Mesendoderm (in vitro differentiated cells): Measurements from ENCODE around the gene MVB12B.
A peak's percentile ranks its signal among the peaks of the same experiment; 100 is the strongest.

Experiments
- DNase-seq: peaks from one replicate; pipeline ENCODE4 v3.0.0; 2013
- H2AK5ac ChIP-seq: 2 replicates; pipeline ENCODE4 v1.6.1; 2013; ENCODE audit warnings: low read length, inconsistent platforms
- H2BK120ac ChIP-seq: 2 replicates; pipeline ENCODE4 v1.6.1; 2013; ENCODE audit warnings: low read depth, mild to moderate bottlenecking, low read length, moderate library complexity, mixed read lengths
- H2BK15ac ChIP-seq: replicated peaks from 2 replicates; pipeline ENCODE4 v1.6.1; 2013; ENCODE audit warnings: low read depth, mild to moderate bottlenecking, moderate library complexity
- H2BK5ac ChIP-seq: 2 replicates; pipeline ENCODE4 v1.6.1; 2013; ENCODE audit warnings: low read length, inconsistent platforms
- H3K18ac ChIP-seq: 2 replicates; pipeline ENCODE4 v1.6.1; 2013; ENCODE audit warnings: mild to moderate bottlenecking, low read length, mixed read lengths
- H3K23ac ChIP-seq: one replicate; pipeline ENCODE4 v1.6.1; 2013; ENCODE audit warnings: low read length
- H3K27ac ChIP-seq: 2 replicates; pipeline ENCODE4 v1.5.1; 2013; ENCODE audit warnings: low read depth, mild to moderate bottlenecking, inconsistent platforms, low read length, moderate library complexity
- H3K27me3 ChIP-seq: 2 replicates; pipeline ENCODE4 v1.6.1; 2013; ENCODE audit warnings: low read length, control low read depth, mild to moderate bottlenecking, inconsistent platforms; ENCODE audit not compliant: insufficient read depth, poor library complexity
- H3K36me3 ChIP-seq: 2 replicates; pipeline ENCODE4 v1.6.1; 2013; ENCODE audit warnings: low read length, inconsistent platforms; ENCODE audit not compliant: control insufficient read depth, insufficient read depth
- H3K4ac ChIP-seq: one replicate; pipeline ENCODE4 v1.6.1; 2013; ENCODE audit warnings: low read depth, mild to moderate bottlenecking, low read length, moderate library complexity
- H3K4me1 ChIP-seq: 2 replicates; pipeline ENCODE4 v1.6.1; 2013; ENCODE audit warnings: low read depth, low read length, inconsistent platforms; ENCODE audit not compliant: control insufficient read depth
- H3K4me2 ChIP-seq: 2 replicates; pipeline ENCODE4 v1.6.1; 2013; ENCODE audit warnings: low read length
- H3K4me3 ChIP-seq: 2 replicates; pipeline ENCODE4 v1.5.1; 2013; ENCODE audit warnings: mild to moderate bottlenecking, low read length
- H3K56ac ChIP-seq: one replicate; pipeline ENCODE4 v1.6.1; 2013; ENCODE audit warnings: low read length
- H3K79me1 ChIP-seq: 2 replicates; pipeline ENCODE4 v1.6.1; 2013; ENCODE audit warnings: low read length, inconsistent platforms
- H3K79me2 ChIP-seq: 2 replicates; pipeline ENCODE4 v1.6.1; 2013; ENCODE audit warnings: mild to moderate bottlenecking, low read length; ENCODE audit not compliant: control insufficient read depth, insufficient read depth
- H3K9ac ChIP-seq: 2 replicates; pipeline ENCODE4 v1.6.1; 2013; ENCODE audit warnings: low read length, inconsistent platforms
- H4K5ac ChIP-seq: one replicate; pipeline ENCODE4 v1.6.1; 2013; ENCODE audit warnings: low read length
- H4K8ac ChIP-seq: one replicate; pipeline ENCODE4 v1.6.1; 2013; ENCODE audit warnings: low read depth, mild to moderate bottlenecking, control low read depth, low read length, moderate library complexity
- WGBS: extraction: QIAGEN DNeasy Blood & Tissue Kit; methylation state at CpG from one replicate; pipeline ENCODE4 v1.1.7; 2013; ENCODE audit warnings: low lambda C conversion rate, missing lambda C conversion rate; ENCODE audit not compliant: insufficient coverage; ENCODE audit errors: extremely low coverage; 5-methylcytosine and 5-hydroxymethylcytosine counted together

Gene MVB12B

GRCh38 chr9:126526218-126527108 lies 199.8 kb downstream of the MVB12B start:
- Histone ChIP-seq H3K27me3 (no peaks in the 10 kb centered on the region), H3K4ac (no peak overlapping the region), H3K27ac (no peak overlapping the region), H3K36me3 (no peaks in the 10 kb centered on the region), H3K4me2 (no peak overlapping the region), H3K79me1 (no peaks in the 10 kb centered on the region), H3K4me3 (no peak overlapping the region), H3K18ac (no peak overlapping the region), H3K9ac (no peak overlapping the region), H3K79me2 (no peaks in the 10 kb centered on the region), H2AK5ac (no peak overlapping the region), H3K56ac (no peak overlapping the region), H4K5ac (no peak overlapping the region), H3K4me1 (no peaks in the 10 kb centered on the region), H4K8ac (no peak overlapping the region), H2BK15ac (no peak overlapping the region), H2BK120ac (no peak overlapping the region), H2BK5ac (no peak overlapping the region), H3K23ac (peak overlapping the region; percentile 29)
- no CpG with 5 or more reads among the region's 19 CpGs for WGBS
- DNase-seq, result no peak

GRCh38 chr9:126527109-126527825 lies 200.6 kb downstream of the MVB12B start:
- H3K36me3 ChIP-seq, result no peaks in the 10 kb centered on the region
- H3K4me2 ChIP-seq, result no peak overlapping the region
- no CpG with 5 or more reads among the region's 20 CpGs for WGBS
- no peak overlapping the region for H3K4me3 ChIP-seq
- no peak overlapping the region for H2BK5ac ChIP-seq
- H3K18ac ChIP-seq, result peak overlapping the region; percentile 11
- peak overlapping the region; percentile 29 for H3K23ac ChIP-seq
- H3K4me1 ChIP-seq, result no peaks in the 10 kb centered on the region
- no peak overlapping the region for H3K27ac ChIP-seq
- H3K9ac ChIP-seq, result no peak overlapping the region
- no peak overlapping the region for H2BK15ac ChIP-seq
- no peaks in the 10 kb centered on the region for H3K79me2 ChIP-seq
- H3K79me1 ChIP-seq, result no peaks in the 10 kb centered on the region
- H2BK120ac ChIP-seq, result no peak overlapping the region
- H4K8ac ChIP-seq, result no peak overlapping the region
- H3K56ac ChIP-seq, result no peak overlapping the region
- DNase-seq, result no peak
- H4K5ac ChIP-seq, result no peak overlapping the region
- no peak overlapping the region for H2AK5ac ChIP-seq
- no peaks in the 10 kb centered on the region for H3K27me3 ChIP-seq
- H3K4ac ChIP-seq, result no peak overlapping the region

GRCh38 chr9:126528111-126528510 lies 201.5 kb downstream of the MVB12B start:
- peak; percentile 80 for DNase-seq
- Histone ChIP-seq H4K8ac (no peak overlapping the region), H2AK5ac (no peak overlapping the region), H2BK120ac (no peak overlapping the region), H3K18ac (peak overlapping the region; percentile 19), H2BK5ac (no peak overlapping the region), H3K79me2 (no peaks in the 10 kb centered on the region), H3K23ac (no peak overlapping the region), H2BK15ac (no peak overlapping the region), H3K4me3 (no peak overlapping the region), H3K9ac (no peak overlapping the region), H4K5ac (no peak overlapping the region), H3K4ac (no peak overlapping the region), H3K27ac (peak overlapping the region; percentile 25), H3K4me2 (no peak overlapping the region), H3K36me3 (no peaks in the 10 kb centered on the region), H3K79me1 (no peaks in the 10 kb centered on the region), H3K4me1 (no peaks in the 10 kb centered on the region), H3K27me3 (no peaks in the 10 kb centered on the region), H3K56ac (peak overlapping the region; percentile 3)
- no CpG with 5 or more reads among the region's 14 CpGs for WGBS

- H3K4me2 ChIP-seq, result no peak overlapping the region
- no peak for DNase-seq
- no peaks in the 10 kb centered on the region for H3K36me3 ChIP-seq
- no peak overlapping the region for H3K9ac ChIP-seq
- H2BK15ac ChIP-seq, result no peak overlapping the region
- H4K8ac ChIP-seq, result no peak overlapping the region
- no peaks in the 10 kb centered on the region for H3K27me3 ChIP-seq
- no peak overlapping the region for H2BK5ac ChIP-seq
- H2AK5ac ChIP-seq, result no peak overlapping the region
- no peak overlapping the region for H3K4me3 ChIP-seq
- H3K79me2 ChIP-seq, result no peaks in the 10 kb centered on the region
- no peak overlapping the region for H4K5ac ChIP-seq
- no peak overlapping the region for H3K56ac ChIP-seq
- H3K23ac ChIP-seq, result no peak overlapping the region
- WGBS, result no CpG with 5 or more reads among the region's 10 CpGs
- no peak overlapping the region for H2BK120ac ChIP-seq
- no peak overlapping the region for H3K27ac ChIP-seq
- no peaks in the 10 kb centered on the region for H3K4me1 ChIP-seq
- no peaks in the 10 kb centered on the region for H3K79me1 ChIP-seq
- H3K4ac ChIP-seq, result no peak overlapping the region
- no peak overlapping the region for H3K18ac ChIP-seq
These were observed 202.3 kb downstream of the MVB12B start for GRCh38 chr9:126528915-126529314.

GRCh38 chr9:126531035-126531571 lies 204.5 kb downstream of the MVB12B start:
- no CpG with 5 or more reads among the region's 10 CpGs for WGBS
- Histone ChIP-seq H3K79me2 (no peaks in the 10 kb centered on the region), H3K4me3 (no peak overlapping the region), H3K23ac (no peak overlapping the region), H4K5ac (no peak overlapping the region), H3K27ac (no peak overlapping the region), H3K9ac (no peak overlapping the region), H3K56ac (peak overlapping the region; percentile 10), H2BK15ac (no peak overlapping the region), H3K79me1 (no peaks in the 10 kb centered on the region), H3K27me3 (no peaks in the 10 kb centered on the region), H3K4me1 (peaks cover 1% of the 10 kb centered on the region), H2AK5ac (no peak overlapping the region), H3K4me2 (no peak overlapping the region), H4K8ac (no peak overlapping the region), H3K36me3 (no peaks in the 10 kb centered on the region), H3K4ac (no peak overlapping the region), H3K18ac (no peak overlapping the region), H2BK120ac (no peak overlapping the region), H2BK5ac (no peak overlapping the region)
- DNase-seq, result peak; percentile 19
